HFF-Myc (cell line): ENCODE data around the gene SPATA31E1.
A peak's percentile ranks its signal among the peaks of the same experiment; 100 is the strongest.
"Not testable (repeated sequence)": the region's sequence is repeated elsewhere in the genome, so short reads cannot be mapped to it uniquely, and the experiment has no call there.

Source experiments
- DNase-seq: peaks from one replicate; pipeline ENCODE4 v3.0.0-alpha.2; 2011; ENCODE audit warnings: low read depth; ENCODE audit errors: extremely low read depth
- H3K4me3 ChIP-seq: replicated peaks from 2 replicates; pipeline ENCODE4 v1.5.1; 2011; ENCODE audit warnings: low read depth, mild to moderate bottlenecking, control low read depth, low read length
- CTCF ChIP-seq: IDR thresholded peaks from 2 replicates; pipeline ENCODE4 v1.5.1; 2012; ENCODE audit warnings: mild to moderate bottlenecking, low read depth, low read length, control low read depth; ENCODE audit errors: missing control alignments

SPATA31E1 gene

DNA sequence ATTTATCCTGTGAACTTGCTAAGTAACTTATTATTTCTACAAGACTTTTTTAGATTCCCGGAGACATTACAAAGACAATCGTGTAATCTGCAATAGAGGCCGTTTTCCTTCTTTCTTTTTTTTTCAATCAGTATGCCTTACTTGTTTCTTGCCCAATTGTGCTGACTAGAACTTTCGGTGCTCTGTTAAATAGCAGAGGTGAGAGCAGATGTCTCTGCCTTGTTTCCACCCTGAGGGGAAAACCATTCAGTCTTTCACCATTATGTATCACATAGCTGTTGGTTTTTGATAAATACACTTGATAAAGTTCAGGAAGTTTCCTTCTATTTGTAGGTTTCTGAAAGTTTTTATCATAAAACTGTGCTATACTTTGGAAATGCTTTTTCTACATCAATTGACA is 10.3 kb downstream of the SPATA31E1 start:
- no peak for TF ChIP-seq CTCF
- no peak for DNase-seq
- no peak overlapping the region for H3K4me3 ChIP-seq

GRCh38 chr9:87894998-87895625 is 12.4 kb downstream of the SPATA31E1 start:
- TF ChIP-seq CTCF: peak; percentile 6
- no peak overlapping the region for H3K4me3 ChIP-seq
- no peak for DNase-seq

GRCh38 chr9:87896891-87897290 is 14.2 kb downstream of the SPATA31E1 start:
- no peak for DNase-seq
- TF ChIP-seq CTCF: no peak

GRCh38 chr9:87898151-87898550 is 15.5 kb downstream of the SPATA31E1 start:
- no peak for DNase-seq
- H3K4me3 ChIP-seq: no peak overlapping the region
- TF ChIP-seq CTCF: no peak

More at GRCh38 chr9:87896891-87897290, 14.2 kb downstream of the SPATA31E1 start:
- H3K4me3 ChIP-seq: no peak overlapping the region

DNA sequence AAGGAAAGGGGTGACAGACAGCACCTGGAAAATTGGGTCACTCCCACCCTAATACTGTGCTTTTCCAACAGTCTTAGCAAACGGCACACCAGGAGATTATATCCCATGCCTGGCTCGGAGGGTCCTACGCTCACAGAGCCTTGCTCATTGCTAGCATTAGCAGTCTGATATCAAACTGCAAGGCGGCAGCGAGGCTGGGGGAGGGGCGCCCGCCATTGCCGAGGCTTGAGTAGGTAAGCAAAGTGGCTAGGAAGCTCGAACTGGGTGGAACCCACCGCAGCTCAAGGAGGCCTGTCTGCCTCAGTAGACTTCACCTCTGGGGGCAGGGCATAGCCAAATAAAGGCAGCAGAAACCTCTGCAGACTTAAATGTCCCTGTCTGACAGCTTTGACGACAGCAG is 19.7 kb downstream of the SPATA31E1 start:
- DNase-seq, H3K4me3 ChIP-seq: not testable (repeated sequence)

DNA sequence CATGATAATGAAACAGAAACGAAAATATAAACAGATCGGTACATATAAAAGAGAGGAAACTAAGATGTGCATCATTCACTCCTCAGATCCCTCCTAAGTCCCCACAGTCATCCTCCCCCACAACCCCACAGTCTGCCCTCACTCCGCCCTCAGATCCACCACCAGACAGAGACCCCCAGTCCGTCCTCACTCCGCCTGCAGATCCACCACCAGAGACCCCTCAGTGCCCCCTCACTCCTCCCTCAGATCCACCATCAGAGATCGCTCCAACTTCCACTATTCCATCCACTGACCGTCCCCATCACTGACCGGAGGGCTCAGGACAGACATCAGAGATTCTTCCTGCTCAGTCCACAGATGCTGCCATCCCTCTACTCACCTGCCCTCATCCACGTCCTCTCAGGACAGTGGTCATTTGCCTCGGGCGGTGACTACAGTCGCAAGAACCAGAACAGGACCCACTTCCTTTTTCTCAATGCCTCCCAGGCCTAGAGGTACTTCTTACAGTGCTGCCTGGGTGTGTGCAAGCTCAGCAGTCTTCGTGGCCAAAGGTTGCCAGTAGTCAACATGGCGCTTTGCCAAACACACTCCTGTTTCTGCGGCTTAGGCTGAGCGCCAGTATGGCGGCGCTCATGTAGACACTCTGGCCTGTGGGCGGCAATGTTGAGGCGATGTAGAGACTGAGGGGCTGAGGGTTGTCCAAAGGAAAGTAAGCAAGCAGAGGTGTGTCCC is 26.8 kb downstream of the SPATA31E1 start:
- DNase-seq: no peak
- TF ChIP-seq CTCF: no peak
- no peak overlapping the region for H3K4me3 ChIP-seq

GRCh38 chr9:87910821-87911220 is 28.1 kb downstream of the SPATA31E1 start:
- no peak for DNase-seq
- no peak for TF ChIP-seq CTCF
- no peak overlapping the region for H3K4me3 ChIP-seq

- H3K4me3 ChIP-seq, DNase-seq: not testable (repeated sequence)
Measured at GRCh38 chr9:87917662-87918061, 35.0 kb downstream of the SPATA31E1 start, which contains the start of gene SPATA31C1. Gene SPATA31C1, plus strand, starts transcription at chr9:87917962.

DNA sequence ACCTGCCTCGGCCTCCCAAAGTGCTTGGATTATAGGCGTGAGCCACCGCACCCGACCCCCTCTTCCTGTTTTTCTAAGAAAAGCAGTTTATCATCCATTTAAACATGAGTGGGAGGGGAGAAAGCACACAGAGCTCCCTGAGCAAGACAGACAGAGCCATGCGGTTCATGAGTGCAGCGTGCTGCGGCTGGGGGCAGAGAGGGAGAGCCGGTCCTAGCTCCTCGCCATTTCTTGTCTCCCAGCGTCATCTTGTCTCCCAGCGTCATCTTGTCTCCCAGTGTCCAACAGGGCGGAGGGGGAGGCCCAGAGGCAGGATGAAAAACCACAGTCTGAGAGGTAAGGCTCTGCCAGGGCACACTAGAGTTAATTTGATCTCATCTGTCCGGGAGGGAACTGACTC is 36.3 kb downstream of the SPATA31E1 start:
- not testable (repeated sequence) for DNase-seq, H3K4me3 ChIP-seq

DNA sequence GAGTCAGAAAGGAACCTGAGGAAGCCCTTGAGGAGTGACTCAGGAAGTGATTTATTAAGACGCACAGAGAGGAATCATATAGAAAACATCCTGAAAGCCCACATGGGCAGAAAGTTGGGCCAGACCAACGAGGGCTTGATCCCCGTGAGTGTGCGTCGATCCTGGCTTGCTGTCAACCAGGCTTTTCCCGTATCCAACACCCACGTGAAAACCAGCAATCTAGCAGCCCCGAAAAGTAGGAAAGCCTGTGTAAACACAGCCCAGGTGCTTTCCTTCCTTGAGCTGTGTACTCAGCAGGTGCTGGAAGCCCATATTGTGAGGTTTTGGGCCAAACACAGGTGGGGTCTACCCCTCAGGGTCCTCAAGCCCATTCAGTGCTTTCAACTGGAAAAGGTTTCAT is 38.9 kb downstream of the SPATA31E1 start:
- not testable (repeated sequence) for DNase-seq, H3K4me3 ChIP-seq

GRCh38 chr9:87923012-87923411 is 40.3 kb downstream of the SPATA31E1 start:
- not testable (repeated sequence) for H3K4me3 ChIP-seq, DNase-seq
